Hematopoietic multipotent progenitor cell (in vitro differentiated cells): ENCODE data around the gene PHETA1. TPM values are rescaled to one million over a fixed set of nuclear protein-coding genes. Genes with fewer than 3 reads are reported as not detected.
"Not testable (repeated sequence)": the region's sequence is repeated elsewhere in the genome, so short reads cannot be mapped to it uniquely, and the experiment has no call there.

Experiments
- DNase-seq, 3 donors: peaks; one replicate each; pipeline ENCODE4 v3.0.0-alpha.2; 2011 to 2015; ENCODE audit warnings: low read depth in 2 of 3, low spot score in 2 of 3
- total RNA-seq: library from RNA; depleted of rRNA; stranded (reverse); fragments of >200 nt; gene quantifications from one replicate; pipeline ENCODE4 v1.2.3, GENCODE V29; 2012

PHETA1 gene
- total RNA-seq, 1 donor = 11.0 TPM

- DNase-seq = no peak
These were observed 16.4 kb downstream of the PHETA1 start for GRCh38 chr12:111352296-111352993.

- DNase-seq = no peak
These were observed 17.9 kb downstream of the PHETA1 start for GRCh38 chr12:111351026-111351425.

- no peak for DNase-seq
These were observed 19.0 kb downstream of the PHETA1 start for GRCh38 chr12:111349748-111350520.

GRCh38 chr12:111349101-111349747, 19.7 kb downstream of the PHETA1 start:
- DNase-seq = no peak

GRCh38 chr12:111347891-111348644, 20.8 kb downstream of the PHETA1 start:
- DNase-seq = no peak

DNA sequence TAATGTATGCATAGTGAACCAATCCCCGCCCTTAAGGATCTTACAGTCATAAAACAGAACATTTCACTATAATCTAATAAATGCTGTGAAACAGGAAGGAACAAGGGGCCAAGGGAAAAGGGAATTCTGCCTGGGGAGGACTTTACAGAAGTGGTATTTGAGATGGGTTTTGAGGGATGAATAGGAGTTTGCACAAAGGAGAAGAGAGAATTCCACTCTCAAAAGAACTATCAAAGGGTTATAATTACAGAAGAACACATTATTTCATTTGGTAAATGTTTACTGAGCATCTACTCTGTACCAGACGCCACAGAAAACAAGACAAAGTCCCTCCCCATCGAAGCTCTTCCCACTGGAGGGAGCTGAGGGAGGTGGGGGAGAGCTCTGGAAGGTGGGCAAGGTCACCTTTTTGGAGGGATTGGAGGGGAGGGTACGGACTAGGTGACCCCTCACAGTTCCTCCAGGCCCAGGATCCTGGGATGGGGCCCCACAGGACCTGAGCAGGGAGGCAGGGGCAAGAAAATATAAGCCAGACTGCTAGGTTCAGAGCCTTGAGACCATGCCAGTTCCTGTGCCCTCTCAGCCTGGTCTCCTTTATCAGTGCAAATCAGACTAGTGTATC, 24.5 kb downstream of the PHETA1 start:
- no peak for DNase-seq

DNA sequence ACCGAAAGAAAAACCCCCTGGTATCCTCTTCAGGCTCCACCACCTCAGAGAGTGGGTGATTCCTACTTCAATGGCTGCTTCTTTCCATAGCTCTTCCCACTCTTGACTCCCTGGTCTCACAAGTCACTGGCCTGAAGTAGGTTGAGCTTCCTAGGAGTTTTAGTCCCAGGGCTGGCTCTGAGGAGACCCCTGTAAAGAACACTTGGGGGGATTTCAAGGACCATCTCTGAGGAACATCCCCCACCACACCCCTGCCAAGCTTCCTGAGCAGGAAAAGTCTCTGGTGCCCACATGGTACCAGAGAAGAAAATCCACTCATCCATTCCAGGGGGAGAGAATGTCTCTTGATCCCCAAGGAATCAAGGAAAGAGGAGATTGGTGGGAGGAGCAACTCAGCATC, 25.7 kb downstream of the PHETA1 start:
- DNase-seq = no peak

DNA sequence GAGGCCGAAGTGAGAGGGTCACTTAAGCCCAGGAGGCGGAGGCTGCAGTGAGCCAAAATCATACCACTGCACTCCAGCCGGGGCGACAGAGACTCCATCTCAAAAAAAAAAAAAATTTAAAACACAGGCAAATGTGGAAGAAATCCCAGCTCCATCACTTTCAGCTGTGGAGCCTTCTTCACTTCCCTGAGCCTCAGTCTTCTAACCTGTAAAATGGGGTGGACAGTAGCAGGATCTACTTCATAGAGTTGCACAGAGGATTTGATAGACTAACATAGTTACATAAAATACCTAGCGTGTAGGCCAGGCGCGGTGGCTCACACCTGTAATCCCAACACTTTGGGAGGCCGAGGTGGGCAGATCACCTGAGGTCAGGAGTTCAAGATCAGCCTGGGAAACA, 26.5 kb downstream of the PHETA1 start:
- no peak for DNase-seq

- no peak for DNase-seq
These were observed 27.3 kb downstream of the PHETA1 start for GRCh38 chr12:111341426-111342065.

DNA sequence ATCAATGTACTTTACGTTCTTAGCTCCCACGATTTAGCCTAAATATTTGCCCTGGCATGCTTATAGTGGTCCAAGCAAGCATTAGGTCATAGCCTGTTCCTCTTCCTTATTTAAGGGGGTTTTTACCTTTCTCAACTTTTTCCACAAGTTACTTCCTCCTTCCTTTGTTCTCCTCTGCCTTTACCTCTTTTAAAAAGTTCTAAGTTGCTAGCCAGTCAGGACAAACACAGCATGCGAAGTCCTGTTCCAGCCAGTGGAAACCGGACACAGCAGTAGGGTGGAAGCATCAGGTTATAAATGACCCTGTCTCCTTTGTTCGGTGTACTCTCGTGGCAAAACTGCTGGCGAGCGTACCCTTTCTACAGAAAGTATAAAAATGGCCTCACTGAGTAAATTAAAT, 28.2 kb downstream of the PHETA1 start:
- DNase-seq = not testable (repeated sequence)

DNA sequence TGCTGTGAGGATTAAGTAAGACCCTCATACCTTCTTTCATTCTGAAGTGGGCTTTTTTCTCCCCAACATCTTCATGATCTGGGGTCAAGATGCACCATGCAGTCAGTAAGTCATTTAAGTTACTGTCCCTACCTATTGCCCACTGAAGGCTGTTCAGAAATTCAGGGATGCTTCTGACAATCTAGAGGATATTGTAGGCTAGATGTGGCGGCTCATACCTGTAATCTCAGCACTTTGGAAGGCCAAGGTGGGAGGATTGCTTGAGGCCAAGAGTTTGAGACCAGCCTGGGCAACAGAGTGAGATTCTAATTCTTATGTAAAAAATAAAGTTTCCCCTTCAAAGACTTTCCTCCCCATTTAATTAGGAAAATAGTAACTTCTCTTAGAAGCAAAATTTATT, 28.7 kb downstream of the PHETA1 start:
- no peak for DNase-seq

GRCh38 chr12:111339321-111339938, 29.5 kb downstream of the PHETA1 start:
- no peak for DNase-seq

DNA sequence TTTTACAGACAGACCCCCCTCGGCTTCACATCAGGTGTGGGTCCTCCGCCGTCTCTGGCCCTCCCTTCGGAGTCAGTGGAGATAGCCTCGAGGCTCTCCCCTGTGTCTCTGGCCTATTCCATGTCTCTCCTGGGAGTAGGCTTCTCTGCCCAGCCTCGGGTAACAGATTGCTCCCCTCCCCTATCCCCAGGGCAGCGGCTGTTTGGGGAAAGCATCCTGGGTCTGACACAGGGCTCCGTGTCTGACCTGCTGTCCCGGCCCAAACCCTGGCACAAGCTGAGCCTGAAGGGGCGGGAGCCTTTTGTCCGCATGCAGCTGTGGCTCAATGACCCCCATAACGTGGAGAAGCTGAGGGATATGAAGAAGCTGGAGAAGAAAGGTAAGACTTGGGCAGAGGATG, 30.8 kb downstream of the PHETA1 start:
- no peak for DNase-seq

- DNase-seq = no peak
These were observed 31.5 kb downstream of the PHETA1 start for GRCh38 chr12:111337371-111337770.

- not testable (repeated sequence) for DNase-seq
These were observed 32.5 kb downstream of the PHETA1 start for GRCh38 chr12:111336411-111336810.

DNA sequence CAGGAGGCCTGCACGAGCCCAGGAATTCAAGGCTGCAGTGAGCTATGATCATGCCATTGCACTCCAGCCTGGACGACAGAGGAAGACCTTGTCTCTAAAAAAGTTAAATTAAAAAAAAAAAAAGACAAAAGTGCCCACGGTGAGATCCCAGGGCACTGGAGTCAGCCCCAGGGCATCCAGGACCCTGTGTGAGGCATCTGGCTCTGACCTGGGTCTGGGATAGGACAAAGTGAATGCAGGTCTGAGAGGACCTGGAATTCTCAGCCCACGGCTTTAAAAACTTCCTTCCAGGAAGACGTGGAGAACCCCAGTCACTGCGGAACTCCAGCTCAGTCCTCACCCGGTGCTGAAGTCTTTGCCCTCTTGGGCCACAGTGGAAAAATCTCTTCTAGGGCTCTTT, 33.1 kb downstream of the PHETA1 start:
- DNase-seq = no peak

DNA sequence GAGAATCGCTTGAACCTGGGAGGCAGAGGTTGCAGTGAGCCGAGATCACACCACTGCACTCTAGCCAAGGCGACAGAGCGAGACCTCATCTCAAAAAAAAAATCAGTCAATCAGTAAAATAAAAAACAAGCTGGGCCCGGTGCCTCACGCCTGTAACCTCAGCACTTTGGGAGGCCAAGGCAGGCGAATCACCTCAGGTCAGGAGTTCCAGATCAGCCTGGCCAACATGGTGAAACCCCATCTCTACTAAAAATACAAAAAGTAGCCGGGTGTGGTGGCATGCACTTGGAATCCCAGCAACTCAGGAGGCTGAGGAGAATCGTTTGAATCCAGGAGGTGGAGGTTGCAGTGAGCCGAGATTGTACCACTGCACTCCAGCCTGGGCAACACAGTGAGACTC, 33.6 kb downstream of the PHETA1 start:
- not testable (repeated sequence) for DNase-seq

GRCh38 chr12:111334393-111334915, 34.4 kb downstream of the PHETA1 start:
- no peak for DNase-seq
